ENCODE results near the gene LRRC3B.

The LRRC3B gene

GRCh38 chr3:26653811-26654425 lies 31.3 kb downstream of the LRRC3B start:
- no peak for TF ChIP-seq SIN3A (IDR thresholded peaks at IDR 0.05; ENCODE audit: borderline replicate concordance, insufficient read depth, low read length)
- TF ChIP-seq REST (IDR thresholded peaks at IDR 0.05; ENCODE audit: insufficient read depth in 1 of 2, low read depth in 2 of 2, low read length in 2 of 2), result no peak
- no peak for TF ChIP-seq TAF1 (IDR thresholded peaks at IDR 0.05; ENCODE audit: borderline replicate concordance, insufficient read depth, low read length)
- TF ChIP-seq FOXP2 (optimal IDR thresholded peaks at IDR 0.05; ENCODE audit: borderline replicate concordance, extremely low read depth, extremely low read length, insufficient read depth), result no peak
- no peak for TF ChIP-seq POLR2AphosphoS5 (IDR thresholded peaks at IDR 0.05; ENCODE audit: low read depth, low read length)

DNA sequence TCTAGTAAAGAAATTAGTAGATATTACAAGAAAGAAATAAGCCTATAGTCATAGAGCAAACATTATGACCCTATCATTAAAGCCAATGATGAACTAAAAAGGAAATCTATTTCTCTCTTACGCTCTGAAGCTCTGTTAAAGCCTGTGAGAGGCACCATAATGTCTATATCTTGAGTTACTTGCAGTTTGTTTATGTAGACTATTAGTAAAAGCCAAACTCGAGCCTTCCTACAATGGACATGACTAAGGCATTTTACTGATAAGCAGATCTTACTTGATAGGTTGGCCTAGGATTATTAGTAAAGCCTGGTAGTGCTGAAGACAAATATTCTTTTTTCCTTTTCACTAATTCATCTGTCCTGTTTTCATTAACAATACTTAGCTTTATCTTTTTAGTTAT lies 32.7 kb downstream of the LRRC3B start:
- TF ChIP-seq FOXP2 (optimal IDR thresholded peaks at IDR 0.05; ENCODE audit: borderline replicate concordance, extremely low read depth, extremely low read length, insufficient read depth) (no peak), TAF1 (IDR thresholded peaks at IDR 0.05; ENCODE audit: borderline replicate concordance, insufficient read depth, low read length) (no peak), SIN3A (IDR thresholded peaks at IDR 0.05; ENCODE audit: borderline replicate concordance, insufficient read depth, low read length) (no peak), REST (IDR thresholded peaks at IDR 0.05; ENCODE audit: insufficient read depth in 1 of 2, low read depth in 2 of 2, low read length in 2 of 2) (no peak), POLR2AphosphoS5 (IDR thresholded peaks at IDR 0.05; ENCODE audit: low read depth, low read length) (no peak)

- TF ChIP-seq REST (IDR thresholded peaks at IDR 0.05; ENCODE audit: insufficient read depth in 1 of 2, low read depth in 2 of 2, low read length in 2 of 2), result no peak
- TF ChIP-seq TAF1 (IDR thresholded peaks at IDR 0.05; ENCODE audit: borderline replicate concordance, insufficient read depth, low read length), result no peak
- TF ChIP-seq FOXP2 (optimal IDR thresholded peaks at IDR 0.05; ENCODE audit: borderline replicate concordance, extremely low read depth, extremely low read length, insufficient read depth), result no peak
- no peak for TF ChIP-seq SIN3A (IDR thresholded peaks at IDR 0.05; ENCODE audit: borderline replicate concordance, insufficient read depth, low read length)
- no peak for TF ChIP-seq POLR2AphosphoS5 (IDR thresholded peaks at IDR 0.05; ENCODE audit: low read depth, low read length)
Measured at GRCh38 chr3:26657348-26657976, 34.9 kb downstream of the LRRC3B start.

GRCh38 chr3:26668171-26668570 lies 45.6 kb downstream of the LRRC3B start:
- no peak for TF ChIP-seq FOXP2 (optimal IDR thresholded peaks at IDR 0.05; ENCODE audit: borderline replicate concordance, extremely low read depth, extremely low read length, insufficient read depth)
- no peak for TF ChIP-seq SIN3A (IDR thresholded peaks at IDR 0.05; ENCODE audit: borderline replicate concordance, insufficient read depth, low read length)
- no peak for TF ChIP-seq TAF1 (IDR thresholded peaks at IDR 0.05; ENCODE audit: borderline replicate concordance, insufficient read depth, low read length)
- no peak for TF ChIP-seq POLR2AphosphoS5 (IDR thresholded peaks at IDR 0.05; ENCODE audit: low read depth, low read length)
- no peak for TF ChIP-seq REST (IDR thresholded peaks at IDR 0.05; ENCODE audit: insufficient read depth in 1 of 2, low read depth in 2 of 2, low read length in 2 of 2)
